Esophagus squamous epithelium (tissue), 5 donors: ENCODE data around the gene ITSN1. TPM values are rescaled to one million over a fixed set of nuclear protein-coding genes. Genes with fewer than 3 reads are reported as not detected.
"Not testable (repeated sequence)": the region's sequence is repeated elsewhere in the genome, so short reads cannot be mapped to it uniquely, and the experiment has no call there.

Experiments used
- DNase-seq: peaks from one replicate; lab custom pipeline; 2025; lab: John Stamatoyannopoulos, UW
- H3K27ac ChIP-seq, 4 donors: fragments of 200-600 bp; sonication (generic); one replicate each; pipeline ENCODE4 v1.5.1; 2016 to 2019; ENCODE audit warnings: mild to moderate bottlenecking in 1 of 4
- H3K27me3 ChIP-seq, 4 donors: fragments of 200-600 bp; sonication (generic); 1 replicate in 3 of 4; 2 replicates in 1 of 4; pipeline versions ENCODE4 v1.5.1 to v1.6.0; 2017 to 2021; ENCODE audit warnings: antibody characterized with exemption in 1 of 4
- H3K36me3 ChIP-seq, 3 donors: fragments of 200-600 bp; sonication (generic); one replicate each; pipeline ENCODE4 v1.5.1; 2016 to 2019
- H3K4me1 ChIP-seq, 3 donors: fragments of 200-600 bp; sonication (generic); one replicate each; pipeline ENCODE4 v1.5.1; 2017 to 2019
- H3K4me3 ChIP-seq, 4 donors: fragments of 200-600 bp; sonication (generic); 1 replicate in 3 of 4; 2 replicates in 1 of 4; pipeline ENCODE4 v1.5.1; 2016 to 2019; ENCODE audit warnings: mild to moderate bottlenecking in 2 of 4, moderate library complexity in 1 of 4
- H3K9me3 ChIP-seq, 3 donors: fragments of 200-600 bp; sonication (generic); one replicate each; pipeline ENCODE4 v1.5.1; 2016 to 2019
- CTCF ChIP-seq, 6 experiments: fragments of 450-650 bp in 4 of 6; fragments of 200-600 bp in 2 of 6; sonication (generic) in 2 of 6; IDR thresholded peaks; one replicate each; pipeline ENCODE4 v1.5.1; 2016 to 2019; ENCODE audit warnings: antibody characterized with exemption in 6 of 6, mild to moderate bottlenecking in 4 of 6, moderate library complexity in 4 of 6
- POLR2A ChIP-seq, 4 donors: fragments of 450-650 bp; IDR thresholded peaks; one replicate each; pipeline ENCODE4 v1.6.1; 2017; ENCODE audit warnings: antibody characterized with exemption in 4 of 4, mild to moderate bottlenecking in 4 of 4, moderate library complexity in 3 of 4
- WGBS, 2 donors: methylation state at CpG; one replicate each; pipeline ENCODE4 v1.1.5; 2018; 5-methylcytosine and 5-hydroxymethylcytosine counted together
- intact Hi-C: fragments of 100-400 bp; cut with DNase I; formaldehyde crosslinking; loops from one replicate; pipeline ENCODE4 v1.15.0; 2022
- total RNA-seq, 4 donors: library from RNA; depleted of rRNA; stranded (reverse); fragments of >200 nt; gene quantifications; one replicate each; pipeline ENCODE4 v1.1.0, GENCODE V29; 2016
- donor health status: DM: yes; HTN: yes; CAD: no.

ITSN1 gene
- 10 to 100 TPM in 3 of 4 donors, 1 to 10 TPM in 1; 9.5 to 27.1 (median 11.6) TPM for total RNA-seq

GRCh38 chr21:33642027-33642895 is at the start of gene ITSN1:
TSS of gene ITSN1 (plus strand) at chr21:33642501. CDS start at chr21:33718829, 76,328 bp downstream.
- Histone ChIP-seq H3K4me3 (peak within 1 kb of the TSS; percentile 81 to 97 (median 90)), H3K9me3 (no peaks in the 10 kb centered on the region), H3K4me1 (peaks cover 14 to 53% (median 16%) of the 10 kb centered on the region in 3 donors), H3K27ac (peak within 1 kb of the TSS; percentile 90 to 96 (median 93)), H3K36me3 (peaks cover 0 to under 1% (median 0%) of the 10 kb centered on the region in 3 donors), H3K27me3 (no peaks in the 10 kb centered on the region)
- WGBS, 2 donors: 0 to 1% methylated on average over 28 to 34 of the region's 71 CpGs
- DNase-seq: peak; percentile 99
- TF ChIP-seq POLR2A (IDR thresholded peaks at IDR 0.05): peak in 3 of 4 donors; percentile 85 to 91 (median 90)
- TF ChIP-seq CTCF (IDR thresholded peaks at IDR 0.05): no peak
- intact Hi-C loops: no loop called here

DNA sequence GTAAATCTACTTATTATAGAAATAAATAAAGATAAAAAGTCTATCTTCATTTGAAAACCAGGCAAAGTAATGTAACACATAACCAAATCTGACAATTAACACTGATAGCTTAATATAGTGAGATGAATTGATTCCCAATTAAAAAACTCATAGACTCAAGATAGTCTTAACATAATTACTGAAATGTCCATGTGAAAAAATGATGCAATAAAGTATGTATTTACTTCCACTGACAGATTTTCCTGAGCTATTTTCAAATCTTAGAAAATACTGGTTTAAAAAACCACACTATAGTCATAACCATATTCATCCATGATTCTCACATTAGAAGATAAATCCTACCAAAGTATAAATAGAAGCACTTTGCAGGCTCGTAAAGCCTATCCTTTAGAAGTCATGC is 44.2 kb upstream of the ITSN1 start:
- H3K4me3 ChIP-seq: no peak overlapping the region
- no peaks in the 10 kb centered on the region for H3K27me3 ChIP-seq
- intact Hi-C loops: no loop called here
- WGBS, 2 donors: 81 to 82% methylated on average over 1 of the region's 1 CpG
- DNase-seq: no peak
- peaks cover 6 to 96% (median 25%) of the 10 kb centered on the region in 3 donors for H3K36me3 ChIP-seq
- H3K27ac ChIP-seq: no peak overlapping the region
- H3K4me1 ChIP-seq: no peaks in the 10 kb centered on the region
- TF ChIP-seq POLR2A (IDR thresholded peaks at IDR 0.05) (no peak), CTCF (IDR thresholded peaks at IDR 0.05) (no peak)
- no peaks in the 10 kb centered on the region for H3K9me3 ChIP-seq

DNA sequence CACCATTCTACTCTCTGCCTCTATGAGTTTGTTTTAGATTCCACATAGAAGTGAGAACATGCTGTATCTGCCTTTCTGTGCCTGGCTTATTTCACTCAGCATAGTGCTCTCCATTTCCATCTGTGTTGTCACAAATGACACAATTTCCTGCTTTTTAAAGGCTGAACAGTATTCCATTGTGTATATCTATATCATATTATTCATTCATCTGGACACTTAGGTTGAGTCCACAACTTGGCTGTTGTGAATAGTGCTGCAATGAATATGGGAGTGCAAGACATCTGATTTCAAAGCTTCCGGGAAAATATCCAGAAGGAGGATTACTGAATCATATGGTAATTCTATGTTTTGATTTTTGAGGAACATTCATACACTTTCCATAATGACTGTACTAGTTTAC is 33.7 kb upstream of the ITSN1 start:
- intact Hi-C loops: no loop called here
- Histone ChIP-seq H3K4me3 (no peak overlapping the region), H3K9me3 (no peaks in the 10 kb centered on the region), H3K36me3 (peaks cover 0 to 90% (median 7%) of the 10 kb centered on the region in 3 donors), H3K27ac (no peak overlapping the region), H3K27me3 (no peaks in the 10 kb centered on the region), H3K4me1 (no peaks in the 10 kb centered on the region)
- no peak for DNase-seq
- TF ChIP-seq POLR2A (IDR thresholded peaks at IDR 0.05) (no peak), CTCF (IDR thresholded peaks at IDR 0.05) (no peak)
- 15 to 53% methylated on average over 1 of the region's 1 CpG for WGBS, 2 donors

- no peak overlapping the region for H3K4me3 ChIP-seq
- H3K27ac ChIP-seq: no peak overlapping the region
- 89 to 96% methylated on average over 7 of the region's 7 CpGs for WGBS, 2 donors
- H3K4me1 ChIP-seq: no peaks in the 10 kb centered on the region
- no peak for DNase-seq
- H3K36me3 ChIP-seq: peaks cover 0 to 99% (median 11%) of the 10 kb centered on the region in 3 donors
- TF ChIP-seq CTCF (IDR thresholded peaks at IDR 0.05) (no peak), POLR2A (IDR thresholded peaks at IDR 0.05) (no peak)
- H3K27me3 ChIP-seq: no peaks in the 10 kb centered on the region
- no peaks in the 10 kb centered on the region for H3K9me3 ChIP-seq
- intact Hi-C loops: no loop called here
These were observed 31.1 kb upstream of the ITSN1 start for GRCh38 chr21:33611006-33611744.

DNA sequence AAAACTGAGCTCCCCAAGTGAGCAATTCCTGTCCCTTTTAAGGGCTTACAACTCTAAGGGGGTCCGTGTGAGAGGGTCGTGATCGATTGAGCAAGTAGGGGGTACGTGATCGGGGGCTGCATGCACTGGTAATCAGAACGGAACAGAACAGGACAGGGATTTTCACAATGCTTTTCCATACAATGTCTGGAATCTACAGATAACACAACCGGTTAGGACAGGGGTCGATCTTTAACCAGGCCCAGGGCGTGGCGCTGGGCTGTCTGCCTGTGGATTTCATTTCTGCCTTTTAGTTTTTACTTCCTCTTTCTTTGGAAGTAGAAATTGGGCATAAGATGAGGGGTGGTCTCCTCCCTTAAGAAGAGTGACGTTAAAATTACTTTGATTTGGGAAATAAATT is 24.7 kb upstream of the ITSN1 start:
- DNase-seq, intact Hi-C loops, H3K27ac ChIP-seq, H3K27me3 ChIP-seq, H3K4me3 ChIP-seq, H3K4me1 ChIP-seq, H3K9me3 ChIP-seq: not testable (repeated sequence)
- WGBS, 2 donors: 91 to 93% methylated on average over 11 of the region's 11 CpGs
- peaks cover 0 to 84% (median 11%) of the 10 kb centered on the region in 3 donors for H3K36me3 ChIP-seq
